BLaER1 treated with 17β-estradiol and CSF1 and Interleukin-3, amounts not matched to agents 10 nM and 100 nM (cell line): Measurements from ENCODE around the gene ZDHHC18.

Source experiments
- H3K27ac ChIP-seq, 11 experiments: shearing (Covaris generic); formaldehyde crosslinking; 2 replicates each; pipeline ENCODE4 v1.8.1; 2022
- H3K27me3 ChIP-seq, 11 experiments: shearing (Covaris generic); formaldehyde crosslinking; 2 replicates each; pipeline ENCODE4 v1.8.1; 2022
- H3K36me3 ChIP-seq, 11 experiments: shearing (Covaris generic); formaldehyde crosslinking; 2 replicates each; pipeline ENCODE4 v1.8.1; 2022
- H3K4me1 ChIP-seq, 10 experiments: shearing (Covaris generic); formaldehyde crosslinking; 2 replicates each; pipeline ENCODE4 v1.8.1; 2022
- H3K4me2 ChIP-seq, 11 experiments: shearing (Covaris generic); formaldehyde crosslinking; 2 replicates each; pipeline ENCODE4 v1.8.1; 2022
- H3K4me3 ChIP-seq, 10 experiments: shearing (Covaris generic); formaldehyde crosslinking; 2 replicates each; pipeline ENCODE4 v1.8.1; 2022
- H3K9ac ChIP-seq, 11 experiments: shearing (Covaris generic); formaldehyde crosslinking; 2 replicates each; pipeline ENCODE4 v1.8.1; 2022
- H3K9me3 ChIP-seq, 11 experiments: shearing (Covaris generic); formaldehyde crosslinking; replicated peaks in 1 of 11; 2 replicates each; pipeline ENCODE4 v1.8.1; 2022
- H4K20me1 ChIP-seq, 11 experiments: shearing (Covaris generic); formaldehyde crosslinking; 2 replicates each; pipeline ENCODE4 v1.8.1; 2022
- Cebpa-rat ChIP-seq, 11 experiments: shearing (Covaris generic); IDR thresholded peaks; 2 replicates each; pipeline ENCODE4 v1.8.1; 2022

Gene ZDHHC18

DNA sequence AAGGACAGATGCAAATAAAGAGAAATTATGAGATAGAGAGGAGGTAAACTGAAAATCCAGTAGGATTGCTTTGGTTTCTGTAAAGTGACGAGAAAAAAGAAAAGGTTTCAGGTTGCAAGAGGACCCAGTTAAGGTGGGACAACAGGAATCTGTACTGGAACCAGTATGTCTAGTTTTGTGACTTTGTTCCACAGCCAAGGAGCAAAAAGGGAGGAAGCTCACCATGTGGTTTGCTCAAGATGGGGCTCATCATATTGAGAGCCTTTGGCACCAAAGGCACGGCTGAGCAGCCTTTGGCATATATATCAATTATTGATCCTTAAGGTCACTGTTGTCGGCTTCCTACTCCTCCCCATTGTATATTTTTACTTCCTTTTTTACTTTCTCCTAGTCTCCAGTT is 1.8 kb upstream of the ZDHHC18 start:
- Histone ChIP-seq H3K27ac (no peak overlapping the region), H3K9me3 (no peaks in the 10 kb centered on the region), H3K4me3 (no peak overlapping the region), H3K4me1 (peaks cover 37 to 55% (median 50%) of the 10 kb centered on the region in 10 experiments), H3K27me3 (no peaks in the 10 kb centered on the region), H3K9ac (no peak overlapping the region), H4K20me1 (peaks cover 9 to 24% (median 22%) of the 10 kb centered on the region in 11 experiments; a peak in 19 of 22 replicates), H3K36me3 (peaks cover 2 to 9% (median 5%) of the 10 kb centered on the region in 11 experiments; a peak in 11 of 22 replicates), H3K4me2 (peak overlapping the region in 4 of 11 experiments; percentile 23 to 97 (median 92); a peak in 3 of 22 replicates)
- TF ChIP-seq Cebpa-rat (IDR thresholded peaks at IDR 0.05): no peak

DNA sequence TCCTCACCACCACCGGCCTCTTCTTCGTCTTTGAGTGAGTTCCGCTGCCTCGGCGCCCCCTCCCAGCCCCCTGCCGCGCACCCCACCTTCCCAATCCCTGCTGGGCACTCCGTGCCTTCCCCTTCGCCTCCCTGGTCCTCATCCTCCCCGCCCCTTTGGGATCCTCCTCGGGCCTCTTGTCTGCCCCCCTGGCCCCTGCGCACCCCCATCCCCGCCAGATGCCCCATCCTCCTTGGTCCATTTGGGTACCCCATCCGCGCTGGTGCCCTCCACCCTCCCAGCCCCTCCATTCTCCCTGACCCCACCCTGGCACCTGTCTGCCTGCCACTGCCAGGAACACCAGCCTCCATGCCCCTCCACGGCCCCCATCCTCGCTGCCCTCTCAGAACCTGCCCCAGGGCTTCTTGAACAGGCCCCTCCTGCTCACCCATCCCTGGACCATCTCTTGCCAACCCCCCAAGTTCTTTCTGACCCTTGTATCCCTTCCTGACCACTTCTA is 667 bp downstream of the ZDHHC18 start:
- peak overlapping the region; percentile 82 to 93 (median 88) for H3K9ac ChIP-seq
- peaks cover 45 to 62% (median 56%) of the 10 kb centered on the region in 10 experiments for H3K4me1 ChIP-seq
- TF ChIP-seq Cebpa-rat (IDR thresholded peaks at IDR 0.05): no peak
- H3K9me3 ChIP-seq: no peaks in the 10 kb centered on the region
- peak overlapping the region; percentile 68 to 84 (median 78) for H3K27ac ChIP-seq
- H3K36me3 ChIP-seq: peaks cover 14 to 31% (median 22%) of the 10 kb centered on the region in 11 experiments; a peak in 19 of 22 replicates
- no peaks in the 10 kb centered on the region for H3K27me3 ChIP-seq
- peak overlapping the region; percentile 91 to 99 (median 96) for H3K4me2 ChIP-seq
- peaks cover 32 to 49% (median 42%) of the 10 kb centered on the region in 11 experiments; a peak in 19 of 22 replicates for H4K20me1 ChIP-seq
- H3K4me3 ChIP-seq: peak overlapping the region; percentile 72 to 88 (median 78)

DNA sequence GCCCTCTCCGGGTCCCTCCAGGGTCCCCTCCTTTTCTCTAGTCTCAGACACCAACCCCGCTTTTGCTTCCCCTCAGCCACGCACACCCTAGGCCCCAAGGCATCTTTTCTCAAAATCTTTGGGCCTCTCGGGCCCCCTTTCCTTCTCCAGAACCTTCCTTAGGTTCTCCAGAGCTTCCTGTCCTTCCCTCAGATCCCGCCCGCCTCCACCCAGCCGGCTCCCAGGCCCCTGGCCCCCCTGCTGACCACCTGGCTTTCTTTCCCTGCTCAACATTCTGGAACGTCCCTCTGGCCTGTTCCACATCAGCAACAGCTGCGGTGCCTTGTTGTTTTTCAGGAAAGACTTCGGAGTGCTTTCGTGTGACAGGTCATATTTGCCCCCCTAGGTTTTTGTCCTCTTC is 1.2 kb downstream of the ZDHHC18 start:
- Histone ChIP-seq H3K9me3 (no peaks in the 10 kb centered on the region), H3K4me1 (peaks cover 51 to 68% (median 61%) of the 10 kb centered on the region in 10 experiments), H3K4me3 (peak overlapping the region; percentile 72 to 88 (median 78)), H3K4me2 (peak overlapping the region; percentile 91 to 99 (median 96)), H3K9ac (peak overlapping the region; percentile 82 to 93 (median 88); a peak in 21 of 22 replicates), H3K36me3 (peaks cover 19 to 36% (median 27%) of the 10 kb centered on the region in 11 experiments; a peak in 19 of 22 replicates), H4K20me1 (peaks cover 32 to 54% (median 46%) of the 10 kb centered on the region in 11 experiments; a peak in 19 of 22 replicates), H3K27ac (peak overlapping the region in 8 of 11 experiments; percentile 10 to 84 (median 51); a peak in 14 of 22 replicates), H3K27me3 (no peaks in the 10 kb centered on the region)
- no peak for TF ChIP-seq Cebpa-rat (IDR thresholded peaks at IDR 0.05)

DNA sequence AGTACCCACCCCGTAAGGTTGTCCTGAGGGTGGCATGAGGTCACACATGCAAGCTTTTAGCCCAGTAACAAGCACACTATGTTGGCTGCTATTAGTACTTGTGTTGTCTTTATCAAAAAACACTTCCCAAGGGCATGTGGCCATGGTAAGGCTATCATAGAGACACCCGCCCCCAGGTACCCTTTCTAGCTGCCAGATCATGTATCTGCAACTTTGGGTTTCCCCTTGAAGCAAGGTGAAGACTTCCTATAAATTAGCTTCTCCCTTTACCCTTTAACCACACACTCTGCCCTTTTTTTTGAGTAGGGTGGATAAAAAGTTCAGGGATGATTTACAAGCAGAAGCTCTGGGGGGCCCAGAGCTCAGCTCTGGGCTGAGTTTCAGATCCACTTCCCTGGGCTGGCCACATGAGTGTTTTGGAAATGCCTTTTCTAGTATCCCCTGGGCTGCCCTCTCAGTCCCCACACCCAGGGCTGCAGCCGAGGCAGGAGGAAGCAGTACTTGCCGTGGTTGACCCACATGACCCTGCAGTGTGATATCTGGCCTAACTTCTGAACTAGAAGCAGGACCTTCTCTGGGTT is 2.0 kb downstream of the ZDHHC18 start:
- H3K4me1 ChIP-seq: peaks cover 59 to 76% (median 69%) of the 10 kb centered on the region in 10 experiments
- H3K27ac ChIP-seq: peak overlapping the region in 8 of 11 experiments; percentile 0 to 54 (median 36); a peak in 9 of 22 replicates
- no peaks in the 10 kb centered on the region for H3K9me3 ChIP-seq
- H3K36me3 ChIP-seq: peaks cover 21 to 44% (median 33%) of the 10 kb centered on the region in 11 experiments; a peak in 19 of 22 replicates
- peaks cover 32 to 62% (median 46%) of the 10 kb centered on the region in 11 experiments; a peak in 19 of 22 replicates for H4K20me1 ChIP-seq
- H3K9ac ChIP-seq: peak overlapping the region in 9 of 11 experiments; percentile 10 to 60 (median 30); a peak in 14 of 22 replicates
- no peaks in the 10 kb centered on the region for H3K27me3 ChIP-seq
- no peak for TF ChIP-seq Cebpa-rat (IDR thresholded peaks at IDR 0.05)
- H3K4me3 ChIP-seq: peak overlapping the region in 6 of 10 experiments; percentile 19 to 47 (median 32); a peak in 12 of 20 replicates
- H3K4me2 ChIP-seq: peak overlapping the region; percentile 53 to 99 (median 91)

DNA sequence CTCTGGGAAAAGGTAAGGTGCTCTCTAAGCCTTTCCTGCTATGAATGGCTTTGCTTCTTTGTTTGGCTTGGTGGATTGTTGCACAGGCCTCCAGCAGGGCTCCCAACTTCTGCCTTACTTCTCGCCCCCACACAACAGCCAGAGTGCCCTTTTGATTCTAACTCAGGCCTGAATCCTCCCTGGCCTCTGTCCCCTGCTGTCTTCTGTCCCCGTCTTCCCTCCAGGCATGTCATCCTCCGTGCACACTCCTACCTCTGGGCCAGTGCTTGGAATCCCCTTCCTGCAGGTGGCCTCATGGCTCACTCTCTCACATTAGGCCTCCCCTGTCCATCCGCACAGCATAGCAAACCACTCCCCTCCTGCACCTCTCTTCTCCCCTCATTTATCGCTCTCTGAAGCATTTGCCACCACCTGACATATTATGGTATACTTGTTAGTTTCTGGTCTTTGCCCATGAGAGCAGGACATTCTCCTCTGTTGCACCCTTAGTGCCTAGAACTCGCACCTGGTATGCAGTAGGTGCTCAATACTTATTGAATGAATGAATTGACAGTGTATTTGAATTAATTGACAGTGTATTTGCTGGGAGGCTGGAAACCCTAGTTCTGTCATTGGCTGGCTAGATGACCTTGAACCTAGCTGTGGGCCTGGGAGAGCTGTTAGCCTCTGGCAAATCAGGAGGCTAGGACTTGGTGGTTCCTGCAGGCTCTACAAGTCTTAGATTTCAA is 2.9 kb downstream of the ZDHHC18 start:
- peak overlapping the region in 8 of 11 experiments; percentile 10 to 60 (median 36); a peak in 13 of 22 replicates for H3K9ac ChIP-seq
- H3K4me3 ChIP-seq: peak overlapping the region in 5 of 10 experiments; percentile 19 to 47 (median 33); a peak in 5 of 20 replicates
- no peaks in the 10 kb centered on the region for H3K9me3 ChIP-seq
- peaks cover 27 to 50% (median 39%) of the 10 kb centered on the region in 11 experiments; a peak in 21 of 22 replicates for H3K36me3 ChIP-seq
- peak overlapping the region; percentile 53 to 99 (median 91) for H3K4me2 ChIP-seq
- peaks cover 67 to 84% (median 77%) of the 10 kb centered on the region in 10 experiments for H3K4me1 ChIP-seq
- no peaks in the 10 kb centered on the region for H3K27me3 ChIP-seq
- TF ChIP-seq Cebpa-rat (IDR thresholded peaks at IDR 0.05): no peak
- H4K20me1 ChIP-seq: peaks cover 32 to 69% (median 51%) of the 10 kb centered on the region in 11 experiments; a peak in 19 of 22 replicates
- peak overlapping the region in 8 of 11 experiments; percentile 0 to 54 (median 36); a peak in 8 of 22 replicates for H3K27ac ChIP-seq

DNA sequence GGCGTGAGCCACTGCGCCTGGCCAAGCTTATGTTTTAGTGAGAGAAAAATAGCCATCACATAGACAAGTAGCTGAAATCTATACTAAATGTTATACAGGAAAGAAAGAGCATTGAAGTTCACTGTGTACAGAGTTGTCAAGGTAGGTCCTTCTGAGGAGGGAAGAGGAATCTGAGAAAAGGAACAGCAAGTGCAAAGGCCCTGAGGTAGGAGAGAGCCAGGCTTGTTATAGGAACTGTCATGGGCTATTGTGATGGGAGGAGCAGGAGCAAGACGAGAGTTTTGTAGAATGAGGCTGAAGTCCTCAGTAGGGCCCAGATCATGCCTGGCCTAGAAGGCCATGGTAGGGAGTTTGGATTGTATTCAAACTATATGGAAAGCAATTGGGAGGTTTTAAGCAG is 4.6 kb downstream of the ZDHHC18 start:
- peaks cover 62 to 71% (median 67%) of the 10 kb centered on the region in 10 experiments for H3K4me1 ChIP-seq
- H3K4me2 ChIP-seq: peak overlapping the region in 8 of 11 experiments; percentile 9 to 87 (median 38); a peak in 10 of 22 replicates
- no peaks in the 10 kb centered on the region for H3K27me3 ChIP-seq
- H3K9me3 ChIP-seq: no peaks in the 10 kb centered on the region
- no peak for TF ChIP-seq Cebpa-rat (IDR thresholded peaks at IDR 0.05)
- peak overlapping the region in 5 of 11 experiments; percentile 2 to 73 (median 12); a peak in 6 of 22 replicates for H3K9ac ChIP-seq
- H3K27ac ChIP-seq: peak overlapping the region in 3 of 11 experiments; percentile 27 to 44 (median 43); a peak in 5 of 22 replicates
- no peak overlapping the region for H3K4me3 ChIP-seq
- peaks cover 32 to 69% (median 58%) of the 10 kb centered on the region in 11 experiments; a peak in 19 of 22 replicates for H4K20me1 ChIP-seq
- peaks cover 44 to 67% (median 56%) of the 10 kb centered on the region in 11 experiments for H3K36me3 ChIP-seq

DNA sequence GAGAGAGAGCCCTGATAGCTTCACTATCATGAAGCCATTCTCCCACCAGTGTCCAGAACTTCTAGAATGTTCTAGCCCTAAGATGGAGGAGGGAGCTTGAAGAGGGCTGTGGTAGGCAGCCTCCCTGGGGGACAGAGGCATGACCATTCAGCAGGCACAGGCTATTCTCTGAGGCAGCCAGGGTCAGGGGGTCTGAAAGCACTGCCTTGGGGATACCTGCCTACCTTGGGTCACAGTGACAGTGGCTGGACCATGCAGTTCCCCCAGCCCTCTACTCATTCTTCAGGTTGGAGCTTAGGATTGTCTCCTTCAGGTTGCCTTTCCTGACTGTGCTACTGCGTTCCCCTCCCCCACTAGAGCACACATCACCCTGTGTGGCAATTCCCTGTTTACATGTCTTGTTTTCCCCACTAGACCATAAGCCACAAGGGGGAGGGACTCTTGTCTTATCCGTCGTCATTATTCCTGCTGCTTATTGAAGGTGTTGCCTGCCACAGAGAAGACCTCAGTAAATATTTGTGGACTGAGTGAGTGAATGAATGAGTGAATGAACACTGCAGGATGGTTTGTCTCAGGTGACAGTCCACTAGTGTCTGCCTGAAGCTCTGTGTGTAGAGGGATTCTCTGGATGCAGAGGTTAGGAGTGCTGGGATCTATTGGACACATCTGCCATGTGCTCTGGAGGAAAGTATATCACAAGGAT is 5.2 kb downstream of the ZDHHC18 start:
- Histone ChIP-seq H3K36me3 (peaks cover 50 to 72% (median 59%) of the 10 kb centered on the region in 11 experiments), H3K4me2 (peak overlapping the region in 10 of 11 experiments; percentile 9 to 92 (median 30); a peak in 16 of 22 replicates), H3K9ac (peak overlapping the region in 8 of 11 experiments; percentile 2 to 76 (median 66); a peak in 10 of 22 replicates), H4K20me1 (peaks cover 32 to 69% (median 58%) of the 10 kb centered on the region in 11 experiments; a peak in 19 of 22 replicates), H3K4me3 (no peak overlapping the region), H3K27me3 (no peaks in the 10 kb centered on the region), H3K9me3 (no peaks in the 10 kb centered on the region), H3K27ac (peak overlapping the region in 4 of 11 experiments; percentile 14 to 75 (median 35); a peak in 8 of 22 replicates), H3K4me1 (peaks cover 60 to 68% (median 64%) of the 10 kb centered on the region in 10 experiments)
- no peak for TF ChIP-seq Cebpa-rat (IDR thresholded peaks at IDR 0.05)
